ENCODE measurements around the gene IL1RL2.

The IL1RL2 gene

DNA sequence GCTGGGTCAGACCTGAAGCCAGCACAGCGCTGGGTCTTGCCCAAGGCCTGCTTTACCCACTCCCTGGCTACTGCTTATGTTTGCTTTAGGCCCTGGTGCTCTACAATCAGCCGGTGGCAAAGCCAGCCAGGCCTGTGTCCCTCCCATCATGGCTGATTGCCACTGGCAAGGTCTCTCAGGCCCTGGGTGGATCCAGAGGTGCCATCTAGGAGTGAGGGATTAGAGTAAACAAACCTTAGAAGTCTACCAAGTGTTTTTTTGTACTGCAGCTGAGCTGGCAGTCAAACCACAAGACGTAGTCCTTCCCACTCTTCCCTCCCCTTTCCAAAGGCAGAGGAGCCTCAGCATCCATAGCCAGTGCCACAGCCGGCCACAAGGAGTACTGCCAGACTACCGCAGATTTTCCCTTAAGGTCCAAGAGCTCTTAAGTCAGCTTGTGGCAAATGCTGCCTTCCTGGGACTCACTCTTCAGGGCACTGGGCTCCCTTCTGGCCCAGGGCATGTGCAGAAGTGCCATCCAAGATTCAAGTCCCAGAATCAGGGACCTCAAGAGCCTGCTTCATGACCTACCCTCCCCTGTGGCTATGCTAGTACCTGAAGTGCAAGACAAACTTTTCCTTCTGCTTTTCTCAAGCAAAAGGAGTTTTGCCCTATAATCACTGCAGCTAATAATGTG lies 20.0 kb downstream of the IL1RL2 start:
- TF ChIP-seq, protein P1, sequence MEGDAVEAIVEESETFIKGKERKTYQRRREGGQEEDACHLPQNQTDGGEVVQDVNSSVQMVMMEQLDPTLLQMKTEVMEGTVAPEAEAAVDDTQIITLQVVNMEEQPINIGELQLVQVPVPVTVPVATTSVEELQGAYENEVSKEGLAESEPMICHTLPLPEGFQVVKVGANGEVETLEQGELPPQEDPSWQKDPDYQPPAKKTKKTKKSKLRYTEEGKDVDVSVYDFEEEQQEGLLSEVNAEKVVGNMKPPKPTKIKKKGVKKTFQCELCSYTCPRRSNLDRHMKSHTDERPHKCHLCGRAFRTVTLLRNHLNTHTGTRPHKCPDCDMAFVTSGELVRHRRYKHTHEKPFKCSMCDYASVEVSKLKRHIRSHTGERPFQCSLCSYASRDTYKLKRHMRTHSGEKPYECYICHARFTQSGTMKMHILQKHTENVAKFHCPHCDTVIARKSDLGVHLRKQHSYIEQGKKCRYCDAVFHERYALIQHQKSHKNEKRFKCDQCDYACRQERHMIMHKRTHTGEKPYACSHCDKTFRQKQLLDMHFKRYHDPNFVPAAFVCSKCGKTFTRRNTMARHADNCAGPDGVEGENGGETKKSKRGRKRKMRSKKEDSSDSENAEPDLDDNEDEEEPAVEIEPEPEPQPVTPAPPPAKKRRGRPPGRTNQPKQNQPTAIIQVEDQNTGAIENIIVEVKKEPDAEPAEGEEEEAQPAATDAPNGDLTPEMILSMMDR (IDR thresholded peaks at IDR 0.05; ENCODE audit: insufficient read depth, low read depth, low read length, missing control alignments): no peak
- DNase-seq (ENCODE audit: low read depth): no peak
- H3K4me3 ChIP-seq (ENCODE audit: low read depth, low read length): no peak overlapping the region

DNA sequence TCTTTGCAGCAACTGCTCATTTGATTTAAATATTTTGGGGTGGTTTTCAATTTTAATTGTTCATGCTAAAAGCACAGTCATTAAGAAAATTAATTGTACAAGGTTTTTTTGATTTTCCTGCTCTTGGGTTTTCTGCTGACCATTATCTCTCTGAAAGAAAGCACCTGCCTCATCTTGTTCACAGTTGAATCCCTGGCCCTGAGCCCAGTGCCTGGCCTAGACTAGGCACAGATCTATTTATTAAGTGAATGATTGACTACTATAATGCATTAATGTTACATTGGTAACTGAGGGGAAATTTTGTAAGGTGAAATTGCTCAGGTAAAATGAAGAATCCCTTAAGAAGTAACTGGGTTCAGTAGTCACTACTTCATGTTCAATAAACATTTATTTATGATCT lies 22.0 kb downstream of the IL1RL2 start:
- no peak for DNase-seq (ENCODE audit: low read depth)
- TF ChIP-seq, protein P1 (IDR thresholded peaks at IDR 0.05; ENCODE audit: insufficient read depth, low read depth, low read length, missing control alignments): no peak

DNA sequence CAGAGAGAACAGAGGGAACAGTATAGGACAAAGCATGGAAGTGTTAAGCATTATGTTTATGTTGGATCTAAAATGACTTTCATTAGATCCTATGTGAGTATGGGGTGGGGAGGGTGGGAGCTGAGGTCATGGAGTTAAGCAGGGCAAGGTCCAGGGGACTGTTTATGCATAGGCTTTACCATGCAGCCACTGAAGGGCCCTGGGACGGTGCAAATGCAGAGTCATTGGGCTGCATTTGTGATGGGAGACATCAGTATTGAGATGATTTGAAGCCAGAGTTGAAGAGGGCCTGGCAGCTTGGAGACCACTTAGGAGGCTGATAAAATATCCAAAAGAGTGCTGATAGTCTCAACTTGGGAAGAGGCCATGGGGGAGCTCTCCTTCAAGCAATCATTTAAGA lies 22.7 kb downstream of the IL1RL2 start:
- TF ChIP-seq, protein P1 (IDR thresholded peaks at IDR 0.05; ENCODE audit: insufficient read depth, low read depth, low read length, missing control alignments): no peak

More for the DNA sequence above, 22.0 kb downstream of the IL1RL2 start:
- H3K4me3 ChIP-seq (ENCODE audit: low read depth, low read length): no peak overlapping the region

DNA sequence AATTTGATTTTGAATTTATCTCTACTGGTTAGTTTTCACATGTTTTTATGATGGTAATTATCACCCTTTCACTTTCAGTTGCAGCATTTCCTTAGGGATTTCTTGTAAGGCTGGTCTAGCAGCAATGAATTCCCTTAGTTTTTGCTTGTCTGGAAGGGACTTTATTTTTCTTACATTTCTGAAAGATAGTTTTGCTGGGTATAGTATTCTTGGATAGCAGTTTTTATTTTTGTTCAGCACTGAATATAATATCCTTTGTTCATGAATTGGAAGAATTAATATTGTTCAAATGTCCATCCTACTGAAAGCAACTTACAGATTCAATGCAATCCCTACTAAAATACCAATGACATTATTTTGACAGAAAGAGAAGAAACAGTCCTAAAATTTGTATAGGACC lies 30.2 kb downstream of the IL1RL2 start:
- TF ChIP-seq, protein P1 (IDR thresholded peaks at IDR 0.05; ENCODE audit: insufficient read depth, low read depth, low read length, missing control alignments): no peak
- no peak overlapping the region for H3K4me3 ChIP-seq (ENCODE audit: low read depth, low read length)
- DNase-seq (ENCODE audit: low read depth): no peak

More for the DNA sequence above, 22.7 kb downstream of the IL1RL2 start:
- no peak for DNase-seq (ENCODE audit: low read depth)
- H3K4me3 ChIP-seq (ENCODE audit: low read depth, low read length): no peak overlapping the region

DNA sequence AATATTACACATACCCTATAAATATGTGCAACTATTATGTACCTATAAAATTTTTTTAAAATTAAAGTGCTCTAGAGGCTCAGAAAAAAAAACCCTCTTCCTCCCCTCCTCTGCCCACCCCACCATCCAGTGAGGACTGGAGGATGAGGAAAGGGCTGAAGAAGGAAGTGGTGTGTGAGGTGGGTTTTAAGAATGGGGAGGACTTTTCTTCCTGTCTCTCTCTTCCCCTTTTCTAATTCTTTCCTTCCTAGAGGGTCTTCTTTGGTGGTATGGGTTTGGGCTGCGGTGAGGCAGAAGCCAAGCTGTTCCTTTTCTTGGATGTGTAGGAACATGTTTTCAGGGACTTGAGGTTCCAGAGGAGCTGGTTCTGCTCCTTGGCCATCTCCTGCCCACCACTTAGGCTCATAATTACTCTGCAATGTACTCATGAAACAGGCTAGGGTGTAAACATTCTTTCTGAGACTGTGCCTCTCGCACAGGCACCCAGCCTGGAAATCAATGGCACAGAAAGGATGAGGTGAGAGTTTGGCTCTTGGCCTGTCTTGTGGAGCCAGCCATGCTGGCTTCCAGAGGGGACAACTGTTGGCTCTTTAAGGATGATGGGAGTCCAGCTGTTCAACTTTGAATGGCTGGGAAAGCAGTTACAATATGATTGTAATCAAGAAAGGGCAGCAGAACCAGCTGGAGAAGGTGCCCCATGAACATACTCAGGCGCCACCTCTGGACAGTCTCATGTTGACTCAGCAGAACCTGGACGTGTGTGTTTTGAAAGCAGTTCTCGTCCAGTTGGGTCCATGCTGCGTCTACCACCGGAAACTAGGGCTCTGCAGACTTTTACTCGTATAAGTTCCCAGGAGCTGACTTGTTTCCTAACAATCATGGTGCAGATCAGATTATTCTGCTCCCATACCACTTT lies 38.3 kb downstream of the IL1RL2 start:
- no peak for DNase-seq (ENCODE audit: low read depth)
- no peak overlapping the region for H3K4me3 ChIP-seq (ENCODE audit: low read depth, low read length)
- TF ChIP-seq, protein P1 (IDR thresholded peaks at IDR 0.05; ENCODE audit: insufficient read depth, low read depth, low read length, missing control alignments): no peak

DNA sequence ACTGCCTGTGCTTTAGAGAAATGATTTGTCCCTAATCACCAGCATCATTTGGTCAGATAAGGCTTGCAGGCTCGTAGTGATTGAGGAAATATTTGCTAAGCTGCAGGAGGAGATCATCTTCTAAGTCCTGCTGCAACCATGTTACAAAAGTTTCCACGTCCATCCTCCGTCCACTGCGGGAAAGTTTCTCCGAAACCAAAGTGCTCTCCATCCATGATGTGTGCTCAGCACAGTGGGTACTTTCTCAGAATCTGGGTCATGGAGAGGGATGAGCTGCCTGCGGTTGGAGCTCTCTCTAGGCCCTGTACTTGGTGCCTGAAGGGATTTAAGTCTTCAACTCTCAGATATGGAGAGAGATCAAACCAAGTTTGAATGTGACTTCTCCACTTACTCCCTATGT lies 39.3 kb downstream of the IL1RL2 start:
- DNase-seq (ENCODE audit: low read depth): no peak
- TF ChIP-seq, protein P1 (IDR thresholded peaks at IDR 0.05; ENCODE audit: insufficient read depth, low read depth, low read length, missing control alignments): no peak

More for the DNA sequence above, 39.3 kb downstream of the IL1RL2 start:
- no peak overlapping the region for H3K4me3 ChIP-seq (ENCODE audit: low read depth, low read length)

Data from GM12865 (cell line).